ENCODE data around the gene NUP88.

Gene NUP88

GRCh38 chr17:5405400-5405799 is 14.1 kb downstream of the NUP88 start:
- no peak overlapping the region for H3K4me3 ChIP-seq (ENCODE audit: low read length)
- H3K27me3 ChIP-seq (replicated peaks; ENCODE audit: insufficient read depth, low read length) = no peaks in the 10 kb centered on the region
- no peaks in the 10 kb centered on the region for H3K9me2 ChIP-seq (replicated peaks; ENCODE audit: insufficient read depth, low read length)
- H3K36me3 ChIP-seq (replicated peaks; ENCODE audit: insufficient read depth, low read length) = peaks cover 33% of the 10 kb centered on the region
- peaks cover 54% of the 10 kb centered on the region for H3K79me2 ChIP-seq (ENCODE audit: low read length)
- H3K27ac ChIP-seq (ENCODE audit: low read length) = no peak overlapping the region
- no peaks in the 10 kb centered on the region for H3K9me3 ChIP-seq (replicated peaks; ENCODE audit: insufficient read depth, low read length)
- no peak overlapping the region for H2AFZ ChIP-seq (ENCODE audit: low read length)
- no peak overlapping the region for H3K9ac ChIP-seq (ENCODE audit: low read length)
- no peaks in the 10 kb centered on the region for H3F3A ChIP-seq (ENCODE audit: insufficient read depth, low read length)
- no peaks in the 10 kb centered on the region for H4K20me1 ChIP-seq (ENCODE audit: insufficient read depth, low read length)
- H3K4me1 ChIP-seq (ENCODE audit: low read length) = no peaks in the 10 kb centered on the region
- DNase-seq = no peak
- H3K4me2 ChIP-seq (ENCODE audit: low read depth, low read length) = no peak overlapping the region
- TF ChIP-seq CTCF (IDR thresholded peaks at IDR 0.05; ENCODE audit: low read length) = no peak
- no peak for TF ChIP-seq EZH2 (optimal IDR thresholded peaks at IDR 0.05; ENCODE audit: low read depth, low read length)
- no peak for TF ChIP-seq EZH2phosphoT487 (IDR thresholded peaks at IDR 0.05; ENCODE audit: low read length)

- Histone ChIP-seq H3K9ac (ENCODE audit: low read length) (no peak overlapping the region), H3K9me3 (replicated peaks; ENCODE audit: insufficient read depth, low read length) (no peaks in the 10 kb centered on the region), H3K4me2 (ENCODE audit: low read depth, low read length) (no peak overlapping the region), H3K36me3 (replicated peaks; ENCODE audit: insufficient read depth, low read length) (peaks cover 8% of the 10 kb centered on the region), H4K20me1 (ENCODE audit: insufficient read depth, low read length) (no peaks in the 10 kb centered on the region), H3K4me3 (ENCODE audit: low read length) (no peak overlapping the region), H3K9me2 (replicated peaks; ENCODE audit: insufficient read depth, low read length) (no peaks in the 10 kb centered on the region), H3K79me2 (ENCODE audit: low read length) (peaks cover 8% of the 10 kb centered on the region), H2AFZ (ENCODE audit: low read length) (no peak overlapping the region), H3F3A (ENCODE audit: insufficient read depth, low read length) (no peaks in the 10 kb centered on the region), H3K27ac (ENCODE audit: low read length) (no peak overlapping the region), H3K27me3 (replicated peaks; ENCODE audit: insufficient read depth, low read length) (no peaks in the 10 kb centered on the region), H3K4me1 (ENCODE audit: low read length) (no peaks in the 10 kb centered on the region)
- DNase-seq = no peak
- TF ChIP-seq CTCF (IDR thresholded peaks at IDR 0.05; ENCODE audit: low read length) (no peak), EZH2 (optimal IDR thresholded peaks at IDR 0.05; ENCODE audit: low read depth, low read length) (no peak), EZH2phosphoT487 (IDR thresholded peaks at IDR 0.05; ENCODE audit: low read length) (no peak)
These were observed 19.7 kb downstream of the NUP88 start for GRCh38 chr17:5399767-5400166.

GRCh38 chr17:5396612-5397011 is 22.9 kb downstream of the NUP88 start:
- Histone ChIP-seq H3K36me3 (replicated peaks; ENCODE audit: insufficient read depth, low read length) (peaks cover 3% of the 10 kb centered on the region; the same call in 1 of the 2 replicates), H3K79me2 (ENCODE audit: low read length) (0 out of 2 replicates have a peak, but pooled peaks cover under 1% of the 10 kb centered on the region)
- no peak for TF ChIP-seq EZH2phosphoT487 (IDR thresholded peaks at IDR 0.05; ENCODE audit: low read length)

GRCh38 chr17:5391678-5392077 is 27.8 kb downstream of the NUP88 start:
- no peak overlapping the region for H3K4me3 ChIP-seq (ENCODE audit: low read length)

More at GRCh38 chr17:5396612-5397011, 22.9 kb downstream of the NUP88 start:
- Histone ChIP-seq H3K27ac (ENCODE audit: low read length) (no peak overlapping the region), H4K20me1 (ENCODE audit: insufficient read depth, low read length) (no peaks in the 10 kb centered on the region), H3F3A (ENCODE audit: insufficient read depth, low read length) (no peaks in the 10 kb centered on the region), H2AFZ (ENCODE audit: low read length) (no peak overlapping the region), H3K9me3 (replicated peaks; ENCODE audit: insufficient read depth, low read length) (no peaks in the 10 kb centered on the region), H3K9me2 (replicated peaks; ENCODE audit: insufficient read depth, low read length) (no peaks in the 10 kb centered on the region), H3K9ac (ENCODE audit: low read length) (no peak overlapping the region), H3K4me3 (ENCODE audit: low read length) (no peak overlapping the region), H3K4me1 (ENCODE audit: low read length) (no peaks in the 10 kb centered on the region), H3K27me3 (replicated peaks; ENCODE audit: insufficient read depth, low read length) (no peaks in the 10 kb centered on the region), H3K4me2 (ENCODE audit: low read depth, low read length) (no peak overlapping the region)
- DNase-seq = no peak

More at GRCh38 chr17:5391678-5392077, 27.8 kb downstream of the NUP88 start:
- Histone ChIP-seq H3K79me2 (ENCODE audit: low read length) (no peaks in the 10 kb centered on the region), H4K20me1 (ENCODE audit: insufficient read depth, low read length) (no peaks in the 10 kb centered on the region), H3F3A (ENCODE audit: insufficient read depth, low read length) (no peaks in the 10 kb centered on the region), H3K9ac (ENCODE audit: low read length) (no peak overlapping the region), H3K4me1 (ENCODE audit: low read length) (no peaks in the 10 kb centered on the region), H3K27me3 (replicated peaks; ENCODE audit: insufficient read depth, low read length) (no peaks in the 10 kb centered on the region), H3K9me2 (replicated peaks; ENCODE audit: insufficient read depth, low read length) (no peaks in the 10 kb centered on the region), H3K9me3 (replicated peaks; ENCODE audit: insufficient read depth, low read length) (no peaks in the 10 kb centered on the region), H2AFZ (ENCODE audit: low read length) (no peak overlapping the region), H3K27ac (ENCODE audit: low read length) (no peak overlapping the region), H3K36me3 (replicated peaks; ENCODE audit: insufficient read depth, low read length) (peaks cover 18% of the 10 kb centered on the region; the same call in 1 of the 2 replicates), H3K4me2 (ENCODE audit: low read depth, low read length) (no peak overlapping the region)
- TF ChIP-seq EZH2phosphoT487 (IDR thresholded peaks at IDR 0.05; ENCODE audit: low read length) = no peak
- TF ChIP-seq EZH2 (optimal IDR thresholded peaks at IDR 0.05; ENCODE audit: low read depth, low read length) = no peak
- TF ChIP-seq CTCF (IDR thresholded peaks at IDR 0.05; ENCODE audit: low read length) = no peak
- DNase-seq = no peak

Data from MM.1S (cell line).